Esophagus muscularis mucosa (tissue), 4 donors: ENCODE data around the gene GRIK5. TPM values are rescaled to one million over a fixed set of nuclear protein-coding genes. Genes with fewer than 3 reads are reported as not detected.

ENCODE experiments used
- DNase-seq: peaks from one replicate; pipeline ENCODE4 v3.0.0-alpha.2; 2017; ENCODE audit errors: extremely low spot score
- H3K27ac ChIP-seq, 4 donors: fragments of 200-600 bp; sonication (generic); replicated peaks in 1 of 4; 1 replicate in 3 of 4; 2 replicates in 1 of 4; pipeline ENCODE4 v1.5.1; 2016 to 2019; ENCODE audit warnings: mild to moderate bottlenecking in 1 of 4
- H3K27me3 ChIP-seq, 4 donors: fragments of 200-600 bp; sonication (generic); one replicate each; pipeline versions ENCODE4 v1.5.1 to v1.6.0; 2016 to 2019
- H3K36me3 ChIP-seq, 4 donors: fragments of 200-600 bp; sonication (generic); one replicate each; pipeline ENCODE4 v1.5.1; 2016 to 2019
- H3K4me1 ChIP-seq, 4 donors: fragments of 200-600 bp; sonication (generic); one replicate each; pipeline ENCODE4 v1.5.1; 2016 to 2019
- H3K4me3 ChIP-seq, 4 donors: fragments of 200-600 bp; sonication (generic); 1 replicate in 2 of 4; 2 replicates in 2 of 4; pipeline ENCODE4 v1.5.1; 2016 to 2019; ENCODE audit warnings: mild to moderate bottlenecking in 4 of 4, moderate library complexity in 1 of 4
- H3K9me3 ChIP-seq, 4 donors: fragments of 200-600 bp; sonication (generic); 1 replicate in 3 of 4; 2 replicates in 1 of 4; pipeline ENCODE4 v1.5.1; 2016 to 2019
- CTCF ChIP-seq, 3 experiments: fragments of 200-600 bp in 2 of 3; fragments of 450-650 bp in 1 of 3; sonication (generic) in 2 of 3; IDR thresholded peaks; one replicate each; pipeline ENCODE4 v1.5.1; 2017 to 2019; ENCODE audit warnings: antibody characterized with exemption in 3 of 3, mild to moderate bottlenecking in 2 of 3, moderate library complexity in 1 of 3
- EP300 ChIP-seq: sonication (generic); formaldehyde crosslinking; IDR thresholded peaks from one replicate; pipeline ENCODE4 v1.6.1; 2017; ENCODE audit warnings: antibody characterized with exemption
- POLR2A ChIP-seq: fragments of 450-650 bp; IDR thresholded peaks from one replicate; pipeline ENCODE4 v1.6.1; 2017; ENCODE audit warnings: antibody characterized with exemption, moderate library complexity, mild to moderate bottlenecking, low read depth
- POLR2AphosphoS5 ChIP-seq, 2 donors: sonication (generic); formaldehyde crosslinking; IDR thresholded peaks; one replicate each; pipeline ENCODE4 v1.6.1; 2017; ENCODE audit warnings: antibody characterized with exemption in 2 of 2
- WGBS: methylation state at CpG from one replicate; pipeline ENCODE4 v1.1.5; 2018; 5-methylcytosine and 5-hydroxymethylcytosine counted together
- intact Hi-C: fragments of 100-400 bp; cut with DNase I; formaldehyde crosslinking; loops from one replicate; pipeline ENCODE4 v1.15.1; 2023
- total RNA-seq, 4 donors: library from RNA; depleted of rRNA; stranded (reverse); fragments of >200 nt; gene quantifications; one replicate each; pipeline versions ENCODE4 v1.1.0 to v1.2.1, GENCODE V29; 2016

GRIK5 gene
- total RNA-seq, 4 donors from 2014 or later = 8.6 to 27.6 (median 13.8) TPM

- no peak overlapping the region for H3K27ac ChIP-seq
- H3K27me3 ChIP-seq = peaks cover 0 to 35% (median 0%) of the 10 kb centered on the region in 4 donors
- H3K9me3 ChIP-seq = no peaks in the 10 kb centered on the region
- H3K36me3 ChIP-seq = peaks cover 0 to 31% (median 0%) of the 10 kb centered on the region in 4 donors
- no peak for DNase-seq
- intact Hi-C loops = no loop called here
- TF ChIP-seq POLR2A (no peak), CTCF (IDR thresholded peaks at IDR 0.05) (no peak), EP300 (no peak), POLR2AphosphoS5 (IDR thresholded peaks at IDR 0.05) (no peak)
- H3K4me1 ChIP-seq = no peaks in the 10 kb centered on the region
- 60% methylated on average over 24 of the region's 26 CpGs for WGBS
- no peak overlapping the region for H3K4me3 ChIP-seq
These were observed 102.8 kb downstream of the GRIK5 start for GRCh38 chr19:41967054-41967783.

- intact Hi-C loops = no loop called here
These were observed 104.9 kb downstream of the GRIK5 start for GRCh38 chr19:41965106-41965505.

GRCh38 chr19:41960973-41961372, 109.0 kb downstream of the GRIK5 start:
- Histone ChIP-seq H3K4me3 (no peak overlapping the region), H3K27me3 (peaks cover 0 to under 1% (median 0%) of the 10 kb centered on the region in 4 donors), H3K36me3 (peaks cover 0 to 16% (median 14%) of the 10 kb centered on the region in 4 donors), H3K4me1 (peaks cover 9 to 23% (median 22%) of the 10 kb centered on the region in 4 donors), H3K9me3 (no peaks in the 10 kb centered on the region), H3K27ac (no peak overlapping the region)
- intact Hi-C loops = no loop called here
- 89% methylated on average over 5 of the region's 5 CpGs for WGBS
- TF ChIP-seq POLR2AphosphoS5 (IDR thresholded peaks at IDR 0.05) = no peak
- no peak for TF ChIP-seq CTCF (IDR thresholded peaks at IDR 0.05)
- no peak for TF ChIP-seq EP300
- no peak for TF ChIP-seq POLR2A
- no peak for DNase-seq

More at GRCh38 chr19:41965106-41965505, 104.9 kb downstream of the GRIK5 start:
- H3K9me3 ChIP-seq = no peaks in the 10 kb centered on the region
- no peak for DNase-seq
- H3K27me3 ChIP-seq = peaks cover 0 to 33% (median 0%) of the 10 kb centered on the region in 4 donors
- TF ChIP-seq POLR2AphosphoS5 (IDR thresholded peaks at IDR 0.05) (no peak), EP300 (no peak), CTCF (IDR thresholded peaks at IDR 0.05) (no peak), POLR2A (no peak)
- WGBS = 73% methylated on average over 5 of the region's 5 CpGs
- H3K36me3 ChIP-seq = peaks cover 0 to 29% (median 0%) of the 10 kb centered on the region in 4 donors
- no peak overlapping the region for H3K4me3 ChIP-seq
- no peaks in the 10 kb centered on the region for H3K4me1 ChIP-seq
- no peak overlapping the region for H3K27ac ChIP-seq

- intact Hi-C loops = loop anchor here (5.0 kb wide), 1 partner anchor 87 kb away; no protein-coding TSS in a partner anchor
- Histone ChIP-seq H3K4me1 (peaks cover 13 to 23% (median 22%) of the 10 kb centered on the region in 4 donors), H3K27ac (peak within 1 kb of the TSS; percentile 87 to 94 (median 90)), H3K4me3 (peak within 1 kb of the TSS; percentile 72 to 99 (median 83)), H3K27me3 (no peaks in the 10 kb centered on the region), H3K9me3 (no peaks in the 10 kb centered on the region), H3K36me3 (peaks cover 0 to 29% (median 24%) of the 10 kb centered on the region in 4 donors)
- 8% methylated on average over 29 of the region's 46 CpGs for WGBS
- DNase-seq = peak; percentile 94
- TF ChIP-seq CTCF (IDR thresholded peaks at IDR 0.05) = peak in 1 of 3 experiments; percentile 14
- peak; percentile 79 to 85 for TF ChIP-seq POLR2AphosphoS5 (IDR thresholded peaks at IDR 0.05)
- TF ChIP-seq EP300 = no peak
- TF ChIP-seq POLR2A = no peak
These were observed 110.7 kb downstream of the GRIK5 start, which contains the start of gene RABAC1 for GRCh38 chr19:41959056-41960053. TSS of gene RABAC1 (minus strand) at chr19:41959321. CDS start at chr19:41959292, 29 bp downstream.
